ENCODE results near the gene ZNF300.
"Not testable (repeated sequence)": the region's sequence is repeated elsewhere in the genome, so short reads cannot be mapped to it uniquely, and the experiment has no call there.

The ZNF300 gene

GRCh38 chr5:150846654-150847333 is 58.0 kb downstream of the ZNF300 start:
- DNase-seq (ENCODE audit: low spot score): peak; percentile 86
- TF ChIP-seq, protein P1, sequence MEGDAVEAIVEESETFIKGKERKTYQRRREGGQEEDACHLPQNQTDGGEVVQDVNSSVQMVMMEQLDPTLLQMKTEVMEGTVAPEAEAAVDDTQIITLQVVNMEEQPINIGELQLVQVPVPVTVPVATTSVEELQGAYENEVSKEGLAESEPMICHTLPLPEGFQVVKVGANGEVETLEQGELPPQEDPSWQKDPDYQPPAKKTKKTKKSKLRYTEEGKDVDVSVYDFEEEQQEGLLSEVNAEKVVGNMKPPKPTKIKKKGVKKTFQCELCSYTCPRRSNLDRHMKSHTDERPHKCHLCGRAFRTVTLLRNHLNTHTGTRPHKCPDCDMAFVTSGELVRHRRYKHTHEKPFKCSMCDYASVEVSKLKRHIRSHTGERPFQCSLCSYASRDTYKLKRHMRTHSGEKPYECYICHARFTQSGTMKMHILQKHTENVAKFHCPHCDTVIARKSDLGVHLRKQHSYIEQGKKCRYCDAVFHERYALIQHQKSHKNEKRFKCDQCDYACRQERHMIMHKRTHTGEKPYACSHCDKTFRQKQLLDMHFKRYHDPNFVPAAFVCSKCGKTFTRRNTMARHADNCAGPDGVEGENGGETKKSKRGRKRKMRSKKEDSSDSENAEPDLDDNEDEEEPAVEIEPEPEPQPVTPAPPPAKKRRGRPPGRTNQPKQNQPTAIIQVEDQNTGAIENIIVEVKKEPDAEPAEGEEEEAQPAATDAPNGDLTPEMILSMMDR (conservative IDR thresholded peaks at IDR 0.05; ENCODE audit: low read depth): peak; percentile 87
- POLR2A ChIA-PET (ENCODE audit: low non-redundant PET): no interaction called here
- no peak overlapping the region for H3K27ac ChIP-seq
- CTCF ChIA-PET: interaction anchor here (0.6 to 2.4 kb wide), 25 partner anchors 13 to 473 kb away, joined by 3 to 26 read pairs (median 4); partner anchors contain the start of gene RBM22

GRCh38 chr5:150846308-150846653 is 58.5 kb downstream of the ZNF300 start, which contains the start of gene IRGM:
IRGM (plus strand) TSS chr5:150846521; CDS start chr5:150848124, 1,603 bp downstream.
- ChIA-PET POLR2A (ENCODE audit: low non-redundant PET) (interaction anchor here (0.7 kb wide), 1 partner anchor 87 kb away, joined by 3 read pairs; the partner anchor contains the start of gene DCTN4), CTCF (interaction anchor here (0.6 to 2.4 kb wide), 11 partner anchors 13 to 474 kb away, joined by 3 to 26 read pairs (median 4); partner anchors contain the start of gene RBM22)
- not testable (repeated sequence) for H3K27ac ChIP-seq; DNase-seq (ENCODE audit: low spot score)

- POLR2A ChIA-PET (ENCODE audit: low non-redundant PET): interaction anchor here (0.7 kb wide), 1 partner anchor 86 kb away, joined by 3 read pairs; the partner anchor contains the start of gene DCTN4
- CTCF ChIA-PET: interaction anchor here (2.4 kb wide), 1 partner anchor 44 kb away, joined by 26 read pairs; no protein-coding TSS in a partner anchor
Measured at GRCh38 chr5:150845185-150845859, 59.5 kb downstream of the ZNF300 start.

More at GRCh38 chr5:150845185-150845859, 59.5 kb downstream of the ZNF300 start:
- H3K27ac ChIP-seq; DNase-seq (ENCODE audit: low spot score): not testable (repeated sequence)
